Activated naive CD8-positive, alpha-beta T cell treated with anti-CD3 and anti-CD28 coated beads, Interleukin-2, amount 50 U/mL, for 16 hours (primary cell): Measurements from ENCODE around the gene EXOC3.
"Not testable (repeated sequence)": the region's sequence is repeated elsewhere in the genome, so short reads cannot be mapped to it uniquely, and the experiment has no call there.

Source experiments
- DNase-seq: peaks from one replicate; pipeline ENCODE4 v3.0.0-alpha.2; 2020; ENCODE audit warnings: low read depth, low spot score

EXOC3 gene

DNA sequence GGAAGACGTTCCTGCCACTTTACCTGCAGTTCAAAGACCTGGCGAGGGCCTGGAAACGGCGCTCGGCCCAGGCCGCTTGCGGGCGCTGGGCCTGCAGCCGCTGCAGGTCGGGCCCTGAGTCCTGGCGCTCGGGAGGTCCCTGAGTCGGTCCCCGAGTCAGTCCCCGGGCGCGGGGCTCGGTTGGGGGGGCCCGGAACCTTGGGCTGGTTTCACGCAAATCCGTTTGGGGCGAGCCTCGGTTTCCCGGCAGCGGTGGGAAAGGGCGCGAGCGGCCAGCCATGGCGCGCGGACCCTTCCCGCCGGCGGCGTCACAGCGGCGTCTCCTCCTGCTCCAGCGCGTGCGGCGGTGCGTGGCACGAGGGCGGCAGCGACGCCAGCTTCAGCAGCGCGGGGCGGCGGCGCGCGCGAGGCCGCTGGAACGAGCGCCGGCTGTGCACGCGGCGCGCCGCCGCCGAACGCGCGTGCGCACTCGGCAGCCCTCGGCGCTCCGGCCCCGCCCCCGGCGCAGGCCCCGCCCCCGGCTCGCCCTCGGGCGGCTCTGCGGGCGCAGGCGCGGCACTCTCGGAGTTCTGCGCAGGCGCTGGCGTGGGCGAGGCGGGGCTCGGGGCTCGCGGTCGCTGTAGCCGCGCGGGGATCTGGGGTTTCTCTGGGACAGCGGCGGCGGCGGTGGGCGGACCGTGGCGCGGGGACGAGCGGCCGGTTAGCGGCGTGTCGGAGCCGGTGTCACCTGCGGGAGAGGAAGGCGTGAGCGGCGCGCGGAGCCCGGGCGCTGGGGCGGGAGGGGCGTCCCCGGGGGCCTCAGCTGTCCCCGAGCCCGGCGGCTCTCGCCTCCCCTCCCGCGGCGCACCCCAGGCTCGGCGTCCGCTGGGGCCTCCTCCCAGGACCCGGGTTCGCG lies 29.9 kb downstream of the EXOC3 start:
- DNase-seq = peak; percentile 66

DNA sequence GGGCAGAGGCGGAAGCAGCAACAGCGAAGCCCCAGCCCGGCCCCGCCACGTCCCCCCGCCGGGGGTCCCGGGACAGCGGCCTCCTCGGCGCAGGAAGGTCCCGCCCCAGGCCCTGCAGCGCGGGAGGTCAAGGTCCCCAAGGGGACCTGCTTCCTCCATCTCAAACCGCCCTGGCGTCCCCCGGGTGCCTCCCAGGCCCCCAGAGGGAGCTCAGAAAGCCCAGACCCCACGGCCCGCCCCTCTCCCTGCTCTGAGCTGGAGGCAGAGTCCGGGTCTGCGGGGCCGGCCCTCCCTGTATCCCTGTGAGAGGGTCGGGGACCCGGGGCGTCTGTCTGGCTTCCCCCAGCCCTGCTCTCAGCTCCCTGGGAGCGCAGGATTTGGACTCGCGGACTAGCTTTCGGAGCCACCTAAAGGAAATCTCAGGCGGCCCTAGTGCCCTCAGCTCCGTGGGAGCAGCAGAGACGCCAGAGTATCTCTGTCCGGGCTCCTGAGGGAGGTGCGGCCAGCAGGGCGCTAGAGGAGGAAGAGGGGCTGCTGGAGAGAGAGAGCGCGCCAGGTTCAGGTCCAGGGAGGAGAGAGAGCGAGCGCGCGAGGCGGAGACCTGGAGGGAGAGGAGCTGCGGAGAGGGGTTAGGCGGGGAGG lies 30.7 kb downstream of the EXOC3 start:
- no peak for DNase-seq

DNA sequence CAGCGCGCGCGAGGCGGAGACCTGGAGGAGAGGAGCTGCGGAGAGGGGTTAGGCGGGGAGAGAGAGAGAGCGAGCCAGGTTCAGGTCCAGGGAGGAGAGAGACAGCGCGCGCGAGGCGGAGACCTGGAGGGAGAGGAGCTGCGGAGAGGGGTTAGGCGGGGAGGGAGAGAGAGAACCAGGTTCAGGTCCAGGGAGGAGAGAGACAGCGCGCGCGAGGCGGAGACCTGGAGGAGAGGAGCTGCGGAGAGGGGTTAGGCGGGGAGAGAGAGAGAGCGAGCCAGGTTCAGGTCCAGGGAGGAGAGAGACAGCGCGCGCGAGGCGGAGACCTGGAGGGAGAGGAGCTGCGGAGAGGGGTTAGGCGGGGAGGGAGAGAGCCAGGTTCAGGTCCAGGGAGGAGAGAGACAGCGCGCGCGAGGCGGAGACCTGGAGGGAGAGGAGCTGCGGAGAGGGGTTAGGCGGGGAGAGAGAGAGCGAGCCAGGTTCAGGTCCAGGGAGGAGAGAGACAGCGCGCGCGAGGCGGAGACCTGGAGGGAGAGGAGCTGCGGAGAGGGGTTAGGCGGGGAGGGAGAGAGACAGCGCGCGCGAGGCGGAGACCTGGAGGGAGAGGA lies 31.4 kb downstream of the EXOC3 start:
- DNase-seq = not testable (repeated sequence)

DNA sequence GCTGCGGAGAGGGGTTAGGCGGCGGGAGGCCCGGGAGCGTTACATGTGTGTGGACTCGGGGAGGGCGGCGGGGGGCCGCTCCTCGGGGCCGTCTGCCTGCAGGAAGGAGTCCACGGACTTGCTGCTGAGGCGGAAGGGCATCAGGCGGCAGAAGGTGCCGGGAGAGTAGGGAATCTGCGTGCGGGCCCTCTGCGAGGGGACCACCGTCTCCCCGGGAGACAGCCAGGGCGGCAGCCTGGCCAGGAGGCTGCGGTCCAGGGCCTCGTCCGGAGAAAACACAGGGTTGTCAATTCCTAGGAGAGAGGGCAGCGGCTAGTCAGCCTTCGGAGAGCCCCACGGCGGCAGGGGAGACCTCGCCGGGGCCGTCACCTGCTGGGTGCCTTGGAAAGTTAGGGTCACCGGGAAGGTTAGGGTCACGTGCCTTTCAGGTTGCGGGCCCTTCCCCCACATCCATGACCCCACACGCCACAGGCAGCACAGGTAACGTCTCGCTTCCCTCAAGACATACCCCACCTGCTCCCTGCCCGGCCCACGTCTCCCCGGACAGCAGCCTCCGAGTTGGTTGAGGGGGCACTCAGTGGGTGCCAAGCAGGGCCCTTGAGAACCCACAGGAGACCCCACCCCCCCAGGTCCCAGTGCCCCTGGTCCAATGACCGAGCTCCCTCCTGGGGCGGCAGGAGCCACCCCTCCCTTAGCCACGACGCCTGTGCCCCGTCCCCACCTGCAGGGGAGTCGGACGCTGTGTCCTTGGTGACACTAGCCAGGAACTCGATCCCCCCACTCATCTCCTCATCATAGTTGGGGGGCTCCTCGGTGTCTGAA lies 32.1 kb downstream of the EXOC3 start:
- no peak for DNase-seq

DNA sequence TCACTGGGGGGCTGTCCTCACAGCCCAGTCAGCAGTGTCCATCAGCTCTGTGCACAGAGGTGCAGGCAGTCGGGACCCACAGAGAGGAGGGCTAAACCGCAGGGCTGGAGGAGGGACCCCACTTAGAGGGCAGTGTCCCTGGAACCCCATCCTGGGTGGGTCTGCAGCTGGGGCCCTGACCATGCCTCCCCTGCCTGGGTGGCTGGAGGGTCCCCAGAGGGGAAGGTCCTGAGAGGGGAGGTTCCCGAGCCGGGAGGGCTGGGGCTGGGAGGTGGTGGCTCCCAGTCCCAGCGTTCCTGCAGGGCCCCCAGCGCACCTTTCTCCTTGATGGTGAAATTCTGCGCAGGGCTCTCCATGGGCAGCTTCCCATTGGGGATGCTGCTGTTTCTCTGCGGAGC lies 32.7 kb downstream of the EXOC3 start:
- no peak for DNase-seq

DNA sequence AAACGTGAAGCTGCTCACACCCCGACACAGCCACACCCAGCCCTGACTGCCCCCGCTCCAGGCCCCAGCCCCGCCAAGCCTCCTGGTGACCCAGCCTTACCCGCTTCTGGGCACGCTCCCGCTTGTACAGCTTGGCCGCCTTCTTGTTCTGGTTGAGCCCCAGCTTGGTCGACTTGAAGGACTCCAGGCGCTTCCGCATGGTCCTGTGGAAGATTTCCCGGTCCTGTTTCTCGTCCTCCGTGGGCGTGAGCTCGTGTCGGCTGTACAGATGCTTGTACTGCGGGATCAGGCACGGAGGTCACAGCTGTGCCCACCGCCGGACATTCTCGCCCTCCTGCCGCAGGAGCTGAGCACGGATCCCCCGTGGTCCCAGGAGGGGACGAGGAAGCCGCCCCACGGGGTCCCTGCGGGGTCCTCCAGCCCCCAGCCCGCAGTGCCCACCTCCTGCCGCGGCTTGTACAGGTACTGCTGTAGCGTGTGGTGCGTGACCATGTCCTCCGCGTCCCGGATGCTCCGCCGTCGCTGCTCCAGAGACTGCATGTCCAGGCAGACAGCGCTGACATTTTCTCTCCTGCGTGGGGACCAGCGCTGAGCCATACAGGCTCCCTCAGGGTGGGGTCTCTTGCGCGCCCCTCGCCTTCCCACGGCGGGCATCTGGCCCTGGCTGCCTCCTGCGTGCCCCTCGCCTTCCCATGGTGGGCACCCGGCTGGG lies 33.3 kb downstream of the EXOC3 start:
- no peak for DNase-seq

DNA sequence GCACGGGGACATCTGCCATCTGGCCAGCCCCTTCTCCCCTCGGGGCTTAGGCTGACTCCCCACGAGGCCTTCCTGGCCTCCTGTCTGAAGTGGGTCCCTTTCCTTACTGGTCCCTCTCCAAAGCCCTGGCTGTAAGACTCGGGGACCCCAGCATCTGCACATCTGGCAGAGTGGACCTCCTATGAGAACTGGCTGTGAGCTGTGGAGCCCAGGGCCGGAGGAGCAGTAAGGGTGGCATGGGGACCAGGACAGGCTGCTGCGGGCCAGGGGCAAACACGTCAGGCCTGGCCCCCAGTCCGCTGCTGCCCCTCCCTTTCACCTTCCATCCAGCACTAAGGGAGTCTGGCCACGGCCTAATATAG lies 33.8 kb downstream of the EXOC3 start:
- no peak for DNase-seq

DNA sequence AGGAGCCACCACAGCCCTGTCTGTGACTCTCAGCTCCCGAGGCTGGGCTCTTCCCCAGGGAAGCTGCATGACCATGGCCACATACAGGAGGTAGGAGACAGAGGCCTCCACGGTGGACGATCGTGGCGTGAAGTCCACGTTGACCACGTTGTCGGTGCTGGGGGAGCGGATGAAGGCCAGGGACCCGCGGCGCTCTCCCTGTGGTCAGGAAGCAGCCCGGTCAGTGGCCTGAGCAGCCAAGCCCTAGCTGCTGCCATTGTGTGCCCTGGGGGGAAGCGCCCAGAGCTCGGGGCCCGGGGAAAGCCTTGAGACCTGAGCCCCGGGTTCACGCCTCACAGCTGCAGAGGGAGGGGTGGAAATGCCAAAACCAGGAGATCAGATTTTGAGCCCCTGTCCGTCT lies 34.3 kb downstream of the EXOC3 start:
- no peak for DNase-seq

DNA sequence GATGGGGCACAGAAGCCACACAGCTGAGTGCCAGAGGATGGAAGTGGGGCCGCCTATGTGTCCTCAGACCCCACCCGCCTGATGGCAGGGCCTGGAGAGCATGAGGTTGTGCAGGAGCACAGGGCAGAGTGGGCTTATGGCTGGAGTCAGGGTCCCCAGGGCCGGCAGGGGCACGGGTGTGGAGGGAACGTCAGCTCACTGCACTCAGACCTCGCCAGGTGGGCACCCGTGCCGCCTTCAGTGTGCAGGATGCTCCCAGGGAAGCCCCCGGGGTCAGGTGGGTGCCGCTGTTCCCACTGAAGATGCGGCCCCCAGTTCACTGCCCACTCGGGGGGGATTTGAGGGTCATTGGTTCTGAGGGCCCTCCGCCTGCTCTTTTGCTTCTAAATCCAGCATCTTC lies 34.9 kb downstream of the EXOC3 start:
- no peak for DNase-seq

DNA sequence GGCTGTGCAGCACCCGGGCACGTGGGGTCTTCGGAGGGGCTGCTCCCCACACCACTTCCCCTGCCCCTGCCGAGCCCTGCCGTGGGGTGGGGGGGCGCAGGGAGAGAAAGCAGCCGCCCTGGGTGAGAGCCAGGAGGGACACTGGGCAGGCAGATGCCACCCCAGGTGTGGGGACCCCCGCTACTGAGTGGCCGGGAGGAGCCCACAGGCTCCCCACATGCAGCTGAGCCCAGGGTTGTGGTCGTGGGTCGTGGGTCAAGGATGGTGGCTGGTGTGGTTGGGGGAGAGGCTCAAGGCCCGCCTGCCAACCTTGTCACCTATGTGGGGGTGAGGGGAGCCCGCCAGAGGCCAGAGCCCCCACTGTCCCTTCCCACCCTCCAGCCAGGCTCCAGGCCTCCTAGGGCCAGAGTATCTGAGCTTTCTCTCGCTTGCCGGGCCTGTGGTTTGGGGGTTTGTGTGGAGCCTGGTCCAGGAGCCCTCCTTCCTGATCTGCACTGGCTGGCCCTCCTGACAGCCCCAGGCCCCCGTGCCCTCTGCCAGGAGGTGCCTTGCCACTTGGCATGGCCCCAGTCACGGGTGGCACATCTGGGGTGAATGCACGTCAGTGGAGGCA lies 35.5 kb downstream of the EXOC3 start:
- no peak for DNase-seq

DNA sequence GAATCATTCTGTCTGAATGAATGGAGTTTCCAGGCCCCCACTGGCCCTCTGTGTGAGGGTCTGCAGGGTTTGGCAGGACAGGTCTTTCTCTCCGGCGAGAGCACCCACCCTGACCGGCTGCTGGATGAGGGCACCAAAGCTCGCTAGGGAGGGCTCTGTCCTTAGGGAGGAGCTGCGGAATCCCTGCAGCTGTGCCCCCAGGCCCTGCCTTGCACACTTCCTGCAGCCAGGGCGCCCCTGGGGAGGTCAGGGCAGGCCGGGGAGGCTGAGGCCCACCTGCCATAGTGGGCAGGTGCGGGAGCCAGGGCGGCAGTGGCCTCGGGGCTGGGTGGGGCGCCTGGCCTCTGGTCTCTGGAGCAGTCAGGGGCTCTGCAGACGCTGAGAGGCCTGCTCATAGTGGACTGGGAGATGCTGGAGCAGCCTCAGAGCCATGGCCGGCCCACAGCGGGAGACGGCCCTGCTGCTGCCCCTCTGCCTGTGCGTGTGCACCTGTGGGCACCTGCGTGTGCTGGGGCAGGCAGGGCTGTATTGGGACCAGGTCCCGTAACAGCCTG lies 36.1 kb downstream of the EXOC3 start:
- no peak for DNase-seq

DNA sequence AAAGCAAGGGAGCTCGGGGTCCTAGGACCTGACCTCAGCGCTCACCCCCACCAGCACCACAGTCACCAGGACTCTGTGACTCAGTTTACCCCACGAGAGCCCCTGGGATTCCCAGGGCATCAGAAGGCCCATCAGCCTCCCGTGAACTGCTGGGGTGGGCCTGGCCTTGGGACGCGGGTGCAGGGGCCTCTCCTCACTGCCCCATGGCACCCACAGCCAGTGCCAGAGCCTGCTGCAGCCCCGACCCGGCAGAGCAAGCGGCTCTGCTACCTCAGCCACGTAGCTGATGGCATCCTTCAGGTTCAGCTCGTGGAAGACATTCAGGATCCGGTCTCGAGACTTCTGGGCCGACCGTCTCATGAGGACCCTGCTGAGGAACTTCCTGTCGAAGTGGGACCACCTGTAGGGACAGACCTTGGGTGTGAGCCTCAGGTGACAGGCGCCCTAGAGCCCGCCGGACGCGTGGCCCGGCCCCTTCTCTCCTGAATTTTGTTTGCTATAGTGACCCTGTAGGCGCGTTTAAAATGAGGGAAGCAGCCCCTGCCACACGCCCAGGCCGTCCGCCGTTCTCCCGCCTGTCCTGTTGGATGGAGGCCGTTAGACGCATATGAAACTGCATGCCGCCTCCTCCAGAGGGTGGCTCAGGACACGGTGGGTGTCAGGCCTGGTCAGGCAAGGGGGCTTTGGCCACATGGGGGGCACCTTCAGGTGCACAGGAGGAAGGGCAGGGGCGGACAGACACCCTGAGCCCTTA lies 36.8 kb downstream of the EXOC3 start:
- no peak for DNase-seq

DNA sequence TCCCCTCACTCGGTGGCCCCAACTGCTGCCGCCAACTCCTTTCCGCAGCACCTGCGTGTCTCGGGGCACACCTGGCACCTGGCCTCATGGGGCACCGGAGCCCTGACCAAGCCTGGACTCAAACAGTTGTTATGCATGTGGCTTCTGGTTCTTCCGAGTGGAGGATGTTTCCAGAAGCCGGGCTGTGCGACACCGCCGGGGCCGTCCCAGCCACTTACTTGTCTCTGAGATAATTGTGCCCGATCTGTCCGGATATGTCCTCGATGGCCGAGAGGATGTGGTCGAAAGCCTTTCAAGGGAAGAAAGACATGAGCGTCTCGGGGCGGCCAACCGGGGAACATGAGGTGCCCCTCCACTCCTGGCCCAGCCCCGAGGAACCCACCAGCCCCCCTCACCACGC lies 38.4 kb downstream of the EXOC3 start:
- no peak for DNase-seq

DNA sequence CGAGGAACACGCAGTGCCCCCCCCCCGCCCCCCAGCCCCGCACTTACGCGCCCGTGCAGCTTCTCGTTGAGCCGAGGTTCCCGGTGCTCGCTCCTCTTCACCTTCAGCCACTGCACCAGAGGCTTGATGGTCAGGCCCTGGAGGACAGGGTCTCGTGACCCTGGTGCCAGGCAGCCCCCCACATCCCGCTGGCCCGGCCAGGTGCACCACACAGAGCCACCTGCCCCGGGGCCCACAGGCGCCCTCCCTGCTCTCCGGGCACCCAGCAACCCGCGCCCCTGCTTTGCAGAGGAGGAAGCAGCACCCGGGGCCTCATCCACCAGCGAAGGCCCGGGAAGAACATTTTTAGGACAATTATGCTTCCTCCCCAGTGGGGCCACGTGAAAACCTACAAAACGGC lies 39.0 kb downstream of the EXOC3 start:
- DNase-seq = no peak

DNA sequence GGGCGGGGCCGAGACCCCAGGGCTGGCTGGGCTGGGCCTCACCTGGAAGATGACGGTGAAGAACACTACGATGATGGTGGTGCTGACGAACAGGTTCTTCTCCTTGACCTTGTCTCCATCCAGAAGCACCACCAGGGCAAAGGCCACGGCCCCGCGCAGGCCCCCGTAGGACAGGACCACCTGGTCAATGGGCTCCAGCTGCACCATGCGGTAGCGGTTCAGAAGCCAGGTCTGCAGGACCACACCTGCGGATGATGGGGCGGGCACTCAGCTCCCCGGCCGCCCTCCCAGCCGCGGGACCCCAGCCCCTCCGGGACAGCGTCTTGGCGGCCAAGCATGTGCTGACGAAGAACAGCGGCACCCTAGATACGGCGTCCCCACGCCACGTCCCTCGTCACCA lies 39.5 kb downstream of the EXOC3 start:
- no peak for DNase-seq

DNA sequence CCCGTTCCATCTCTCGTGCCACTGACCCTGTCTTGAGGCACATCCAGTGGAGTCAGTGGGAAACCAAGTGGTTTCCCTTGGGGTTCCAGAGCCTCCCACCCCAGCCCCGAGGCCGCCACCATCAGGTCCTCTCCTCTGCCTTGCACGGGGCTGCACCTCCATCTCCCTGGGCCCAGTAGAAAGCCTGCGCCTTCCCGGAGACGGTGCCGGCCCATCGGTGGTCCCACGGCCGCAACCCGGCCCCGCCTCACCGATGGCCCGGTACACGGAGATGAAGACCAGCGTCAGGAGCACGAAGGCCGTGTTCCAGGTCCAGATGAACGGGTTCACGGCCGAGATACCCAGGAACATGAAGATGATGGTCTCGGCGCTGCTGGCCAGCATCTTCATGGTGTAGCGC lies 40.0 kb downstream of the EXOC3 start:
- DNase-seq = no peak

DNA sequence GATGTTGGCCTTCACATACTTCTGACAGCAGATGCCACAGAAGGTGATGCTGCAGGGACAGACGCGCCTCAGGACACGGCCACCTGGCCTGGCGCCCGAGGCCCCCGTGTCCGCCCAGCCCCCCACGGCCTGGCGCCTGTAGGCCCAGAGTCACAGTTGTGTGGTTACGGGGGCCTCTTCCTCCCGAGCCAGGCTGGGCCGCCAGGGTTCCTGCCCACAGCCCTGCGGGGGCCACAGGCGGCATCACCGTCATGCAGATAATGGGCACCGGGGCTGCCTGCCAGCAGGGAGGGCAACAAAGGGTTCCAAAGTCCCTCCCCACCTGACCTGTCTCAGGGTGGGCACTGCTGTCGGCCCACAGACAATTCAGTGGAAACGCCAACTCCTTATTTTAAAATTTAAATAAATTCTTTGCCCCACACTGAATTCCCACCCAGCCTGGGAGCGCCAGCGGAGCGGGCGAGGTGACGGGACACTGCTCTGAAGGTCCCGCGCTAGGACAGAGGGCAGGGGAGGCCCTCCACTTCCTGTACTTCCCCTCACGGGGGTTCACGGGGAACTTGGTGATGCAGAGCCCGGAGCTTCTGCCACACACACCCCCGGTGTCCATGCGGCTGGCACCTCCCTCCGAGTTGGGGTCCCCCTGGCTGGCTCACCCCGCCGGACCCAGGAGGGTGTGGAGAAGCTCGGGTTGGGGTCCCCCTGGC lies 40.6 kb downstream of the EXOC3 start:
- no peak for DNase-seq

DNA sequence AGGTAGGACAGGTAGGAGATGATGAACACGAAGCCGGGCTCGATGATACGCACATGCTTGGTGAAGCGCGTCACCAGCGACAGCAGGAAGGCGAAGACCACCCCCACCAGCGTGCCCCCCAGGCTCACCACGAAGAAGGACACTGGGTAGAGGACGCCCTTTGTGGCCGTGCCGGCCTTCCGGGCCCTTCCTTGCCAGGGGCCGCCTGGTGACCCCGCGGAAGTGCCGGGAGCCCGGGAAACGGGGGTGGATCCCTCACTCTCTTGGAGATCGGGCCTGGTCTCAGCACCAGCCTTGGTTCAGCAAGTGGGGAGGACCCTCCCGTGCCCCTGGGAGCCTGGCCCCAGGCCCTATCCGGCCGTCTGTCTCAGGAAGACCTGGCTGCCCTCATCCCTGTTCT lies 41.6 kb downstream of the EXOC3 start:
- no peak for DNase-seq
